Activated T-cell treated with anti-CD3 and anti-CD28 coated beads, Interleukin-2, amount 50 U/mL, for 4 hours (primary cell): Measurements from ENCODE around the gene NOL4L. TPM values are rescaled to one million over a fixed set of nuclear protein-coding genes. Genes with fewer than 3 reads are reported as not detected.

Source experiments
- total RNA-seq, 3 donors: library from RNA; stranded (reverse); gene quantifications; one replicate each; pipeline ENCODE4 v1.2.1, GENCODE V29; 2021

NOL4L gene
- total RNA-seq, 3 donors from 2014 or later, result 5.6 to 8.0 (median 6.3) TPM

Other genes with a start within 250 kb of the NOL4L start
- 100 to 1,000 TPM; 138 to 194 (median 149) TPM for gene ASXL1, start 227.0 kb downstream of the NOL4L start, total RNA-seq
- gene C20orf203, start 88.6 kb upstream of the NOL4L start, total RNA-seq, result not detected
- 10 to 100 TPM; 23.3 to 27.5 (median 25.7) TPM for gene COMMD7, start 158.1 kb upstream of the NOL4L start, total RNA-seq
- 1 to 10 TPM in 1 of 3 donors, under 1 TPM in 2; 0.63 to 1.0 (median 0.63) TPM for gene DNMT3B, start 177.1 kb upstream of the NOL4L start, total RNA-seq
- 100 to 1,000 TPM; 162 to 177 (median 169) TPM for gene MAPRE1, start 234.6 kb upstream of the NOL4L start, total RNA-seq